ENCODE measurements around the gene ZNF474. TPM values are rescaled to one million over a fixed set of nuclear protein-coding genes. Genes with fewer than 3 reads are reported as not detected.

ZNF474 gene
- 1 to 10 TPM in 2 of 4 donors, under 1 TPM in 2; 0.52 to 1.3 (median 1.0) TPM for total RNA-seq

DNA sequence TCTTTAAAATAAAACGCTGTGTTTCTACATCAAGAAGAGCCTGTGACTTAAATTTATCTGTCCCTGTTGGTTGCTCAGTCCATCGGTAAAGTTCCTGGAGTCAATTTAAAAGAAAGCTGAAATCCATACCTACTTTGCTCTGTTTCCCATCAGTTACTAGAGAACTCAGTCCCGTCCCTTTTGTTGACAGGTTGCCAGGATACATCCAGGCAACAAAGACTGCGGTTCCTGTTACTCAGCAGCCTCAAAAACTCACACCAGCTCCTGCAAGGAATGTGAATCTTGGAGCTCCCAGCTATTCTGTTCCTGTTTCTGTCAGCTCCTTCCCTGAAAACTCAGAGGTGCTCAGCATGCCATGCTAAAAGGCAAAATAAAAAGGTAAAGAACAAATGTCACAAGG is at the start of gene ZNF474:
Gene ZNF474, plus strand, starts transcription at position 241 of the 400 bp plus-strand sequence. CDS start 22,445 bp downstream, outside the sequence.
- peaks cover 4 to 33% (median 11%) of the 10 kb centered on the region in 3 donors for H3K4me1 ChIP-seq
- H3K27me3 ChIP-seq: no peaks in the 10 kb centered on the region
- peak; percentile 80 for ATAC-seq
- 12 to 20% methylated on average over 4 of the region's 4 CpGs for WGBS, 2 donors (ENCODE audit: low coverage in 1 of 2)
- no peak for TF ChIP-seq POLR2AphosphoS5 (IDR thresholded peaks at IDR 0.05)
- TF ChIP-seq POLR2A (IDR thresholded peaks at IDR 0.05): no peak
- no peak for TF ChIP-seq EP300 (IDR thresholded peaks at IDR 0.05)
- TF ChIP-seq, protein P1, sequence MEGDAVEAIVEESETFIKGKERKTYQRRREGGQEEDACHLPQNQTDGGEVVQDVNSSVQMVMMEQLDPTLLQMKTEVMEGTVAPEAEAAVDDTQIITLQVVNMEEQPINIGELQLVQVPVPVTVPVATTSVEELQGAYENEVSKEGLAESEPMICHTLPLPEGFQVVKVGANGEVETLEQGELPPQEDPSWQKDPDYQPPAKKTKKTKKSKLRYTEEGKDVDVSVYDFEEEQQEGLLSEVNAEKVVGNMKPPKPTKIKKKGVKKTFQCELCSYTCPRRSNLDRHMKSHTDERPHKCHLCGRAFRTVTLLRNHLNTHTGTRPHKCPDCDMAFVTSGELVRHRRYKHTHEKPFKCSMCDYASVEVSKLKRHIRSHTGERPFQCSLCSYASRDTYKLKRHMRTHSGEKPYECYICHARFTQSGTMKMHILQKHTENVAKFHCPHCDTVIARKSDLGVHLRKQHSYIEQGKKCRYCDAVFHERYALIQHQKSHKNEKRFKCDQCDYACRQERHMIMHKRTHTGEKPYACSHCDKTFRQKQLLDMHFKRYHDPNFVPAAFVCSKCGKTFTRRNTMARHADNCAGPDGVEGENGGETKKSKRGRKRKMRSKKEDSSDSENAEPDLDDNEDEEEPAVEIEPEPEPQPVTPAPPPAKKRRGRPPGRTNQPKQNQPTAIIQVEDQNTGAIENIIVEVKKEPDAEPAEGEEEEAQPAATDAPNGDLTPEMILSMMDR (IDR thresholded peaks at IDR 0.05): no peak
- no peaks in the 10 kb centered on the region for H3K9me3 ChIP-seq
- peak within 1 kb of the TSS; percentile 29 to 65 (median 52) for H3K27ac ChIP-seq
- H3K36me3 ChIP-seq: no peaks in the 10 kb centered on the region
- no peak within 1 kb of the TSS for H3K4me3 ChIP-seq

DNA sequence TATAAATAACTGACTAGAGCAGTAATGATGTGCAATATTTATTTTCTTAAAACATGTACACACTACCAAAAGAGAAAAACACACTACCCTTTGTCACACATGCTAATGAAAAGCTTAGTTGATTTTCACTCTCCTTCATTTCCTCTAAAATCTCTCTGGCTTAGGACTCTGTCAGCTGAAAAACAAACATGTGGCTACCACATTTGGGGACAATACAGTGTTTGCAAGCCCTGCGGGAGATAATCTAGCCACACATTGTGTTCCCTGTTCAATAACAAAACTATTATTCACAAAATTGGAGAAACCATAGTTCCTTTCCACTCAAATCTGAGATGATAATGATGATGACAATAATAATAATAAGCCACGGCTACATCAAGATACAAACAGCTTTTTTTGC is 47.8 kb upstream of the ZNF474 start:
- 77 to 90% methylated on average over 2 of the region's 2 CpGs for WGBS, 2 donors (ENCODE audit: low coverage in 1 of 2)
- no peaks in the 10 kb centered on the region for H3K36me3 ChIP-seq
- no peak for TF ChIP-seq POLR2A (IDR thresholded peaks at IDR 0.05)
- no peak for TF ChIP-seq POLR2AphosphoS5 (IDR thresholded peaks at IDR 0.05)
- no peak for TF ChIP-seq EP300 (IDR thresholded peaks at IDR 0.05)
- TF ChIP-seq, protein P1 (IDR thresholded peaks at IDR 0.05): no peak
- H3K4me1 ChIP-seq: peaks cover 0 to 25% (median 0%) of the 10 kb centered on the region in 3 donors
- H3K27me3 ChIP-seq: no peaks in the 10 kb centered on the region
- no peak for ATAC-seq
- no peaks in the 10 kb centered on the region for H3K9me3 ChIP-seq
- no peak overlapping the region for H3K4me3 ChIP-seq
- H3K27ac ChIP-seq: no peak overlapping the region

DNA sequence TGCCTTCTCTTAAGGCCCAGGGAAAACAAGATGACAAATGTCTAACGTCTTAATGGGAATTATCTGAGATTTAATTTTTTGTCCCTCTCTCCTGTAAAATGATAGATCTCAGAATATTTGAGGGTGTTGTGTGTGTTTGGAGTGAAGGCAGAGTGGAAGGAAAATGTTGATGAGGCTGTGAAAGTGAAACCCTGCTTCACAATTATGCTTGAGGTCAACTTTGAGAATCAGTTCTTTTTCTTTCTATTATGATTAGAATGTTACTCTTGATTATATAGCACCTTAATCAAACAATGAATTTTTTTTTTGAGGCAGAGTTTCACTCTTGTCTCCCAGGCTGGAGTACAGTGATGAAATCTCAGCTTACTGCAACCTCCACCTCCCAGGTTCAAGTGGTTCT is 45.8 kb upstream of the ZNF474 start:
- ATAC-seq: no peak

DNA sequence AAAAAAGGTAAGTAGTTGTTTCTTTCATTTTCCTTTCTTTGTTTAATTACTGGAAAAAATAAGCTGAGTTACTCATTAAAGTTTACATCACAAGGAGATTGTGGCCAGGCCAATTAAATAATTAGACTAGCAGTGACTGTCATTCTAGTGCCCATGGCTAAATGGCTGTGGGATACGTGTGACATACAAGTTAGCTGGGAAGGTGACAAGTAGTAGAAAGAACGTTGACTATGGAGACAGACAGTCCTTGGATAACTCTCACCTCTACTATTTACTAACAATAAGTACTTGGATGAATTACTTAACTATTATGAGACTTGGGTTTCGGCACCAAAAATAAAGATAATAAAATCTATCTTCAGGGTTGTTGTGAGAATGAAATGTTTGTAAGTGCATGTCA is 44.3 kb upstream of the ZNF474 start:
- H3K27ac ChIP-seq: no peak overlapping the region
- no peak for TF ChIP-seq EP300 (IDR thresholded peaks at IDR 0.05)
- no peak for TF ChIP-seq POLR2A (IDR thresholded peaks at IDR 0.05)
- TF ChIP-seq, protein P1 (IDR thresholded peaks at IDR 0.05): no peak
- TF ChIP-seq POLR2AphosphoS5 (IDR thresholded peaks at IDR 0.05): no peak
- 46 to 87% methylated on average over 3 of the region's 3 CpGs for WGBS, 2 donors (ENCODE audit: low coverage in 1 of 2)

More for the DNA sequence above, 45.8 kb upstream of the ZNF474 start:
- WGBS, 2 donors (ENCODE audit: low coverage in 1 of 2): 71 to 88% methylated on average over 1 of the region's 1 CpG
- Histone ChIP-seq H3K36me3 (no peaks in the 10 kb centered on the region), H3K9me3 (no peaks in the 10 kb centered on the region), H3K4me1 (peaks cover 0 to 7% (median 0%) of the 10 kb centered on the region in 3 donors), H3K27ac (no peak overlapping the region), H3K4me3 (no peak overlapping the region), H3K27me3 (no peaks in the 10 kb centered on the region)
- TF ChIP-seq EP300 (IDR thresholded peaks at IDR 0.05): no peak
- TF ChIP-seq POLR2AphosphoS5 (IDR thresholded peaks at IDR 0.05): no peak
- TF ChIP-seq, protein P1 (IDR thresholded peaks at IDR 0.05): no peak

More for the DNA sequence above, 44.3 kb upstream of the ZNF474 start:
- Histone ChIP-seq H3K9me3 (no peaks in the 10 kb centered on the region), H3K4me1 (no peaks in the 10 kb centered on the region), H3K4me3 (no peak overlapping the region), H3K36me3 (no peaks in the 10 kb centered on the region), H3K27me3 (no peaks in the 10 kb centered on the region)
- ATAC-seq: no peak
